Measurements from ENCODE around the gene ITGB1BP1. TPM values are rescaled to one million over a fixed set of nuclear protein-coding genes. Genes with fewer than 3 reads are reported as not detected.
A peak's percentile ranks its signal among the peaks of the same experiment; 100 is the strongest.

Gene ITGB1BP1
- total RNA-seq, 3 donors from 2014 or later, result 34.7 to 78.3 (median 41.0) TPM

GRCh38 chr2:9388199-9388681 lies 35.1 kb downstream of the ITGB1BP1 start:
- no peak for ATAC-seq
- no peak for TF ChIP-seq CTCF (IDR thresholded peaks at IDR 0.05)
- Histone ChIP-seq H3K4me3 (no peak overlapping the region), H3K9me3 (no peaks in the 10 kb centered on the region), H3K4me1 (ENCODE audit: low read depth) (no peaks in the 10 kb centered on the region), H3K36me3 (ENCODE audit: low read depth) (no peaks in the 10 kb centered on the region)
- no peak for DNase-seq
- intact Hi-C loops (cut with DNase I, micrococcal nuclease), result no loop called here

- DNase-seq (no peak), ATAC-seq (no peak)
- Histone ChIP-seq H3K4me1 (ENCODE audit: low read depth) (peaks cover 9% of the 10 kb centered on the region), H3K36me3 (ENCODE audit: low read depth) (no peaks in the 10 kb centered on the region), H3K4me3 (no peak overlapping the region), H3K9me3 (no peaks in the 10 kb centered on the region)
- intact Hi-C loops (cut with DNase I, micrococcal nuclease), result no loop called here
- TF ChIP-seq CTCF (IDR thresholded peaks at IDR 0.05), result no peak
Observed at GRCh38 chr2:9385841-9386240, 37.5 kb downstream of the ITGB1BP1 start.

GRCh38 chr2:9384521-9384920 lies 38.8 kb downstream of the ITGB1BP1 start:
- intact Hi-C loops (cut with DNase I, micrococcal nuclease), result no loop called here
- DNase-seq (no peak), ATAC-seq (no peak)
- H3K4me1 ChIP-seq (ENCODE audit: low read depth), result peaks cover 12% of the 10 kb centered on the region
- no peak overlapping the region for H3K4me3 ChIP-seq
- H3K9me3 ChIP-seq, result no peaks in the 10 kb centered on the region
- TF ChIP-seq CTCF (IDR thresholded peaks at IDR 0.05), result no peak
- no peaks in the 10 kb centered on the region for H3K36me3 ChIP-seq (ENCODE audit: low read depth)

- ATAC-seq, result no peak
- intact Hi-C loops (cut with DNase I, micrococcal nuclease), result no loop called here
- TF ChIP-seq CTCF (IDR thresholded peaks at IDR 0.05), result no peak
- Histone ChIP-seq H3K36me3 (ENCODE audit: low read depth) (no peaks in the 10 kb centered on the region), H3K9me3 (no peaks in the 10 kb centered on the region), H3K4me3 (no peak overlapping the region), H3K4me1 (ENCODE audit: low read depth) (peaks cover 17% of the 10 kb centered on the region)
- DNase-seq, result no peak
Observed at GRCh38 chr2:9382604-9383235, 40.6 kb downstream of the ITGB1BP1 start.

- Histone ChIP-seq H3K4me3 (no peak overlapping the region), H3K4me1 (ENCODE audit: low read depth) (peaks cover 17% of the 10 kb centered on the region), H3K36me3 (ENCODE audit: low read depth) (no peaks in the 10 kb centered on the region), H3K9me3 (no peaks in the 10 kb centered on the region)
- TF ChIP-seq CTCF (IDR thresholded peaks at IDR 0.05), result no peak
- intact Hi-C loops (cut with DNase I, micrococcal nuclease), result no loop called here
- DNase-seq (peak in 1 of 3 donors; percentile 36), ATAC-seq (peak; percentile 86)
Observed at GRCh38 chr2:9380702-9381628, 42.4 kb downstream of the ITGB1BP1 start.

All from mucosa of descending colon (tissue), 3 donors.